ENCODE data around the gene MANSC1.

MANSC1 gene

GRCh38 chr12:12282761-12283425 lies 67.1 kb downstream of the MANSC1 start:
- TF ChIP-seq ZNF565 (CRISPR knock-in tag; conservative IDR thresholded peaks at IDR 0.05; ENCODE audit: low read depth) (no peak), ISL1 (CRISPR knock-in tag; IDR thresholded peaks at IDR 0.05) (peak; percentile 50; the same call in 1 of the 2 replicates)
- ATAC-seq = peak; percentile 84

- no peak for TF ChIP-seq ZNF70 (CRISPR knock-in tag; IDR thresholded peaks at IDR 0.05)
- no peak for TF ChIP-seq CSRNP3 (CRISPR knock-in tag; IDR thresholded peaks at IDR 0.05)
- TF ChIP-seq CREB5 (CRISPR knock-in tag; IDR thresholded peaks at IDR 0.05; ENCODE audit: low read depth) = no peak
- no peak for TF ChIP-seq TCF4 (CRISPR knock-in tag; IDR thresholded peaks at IDR 0.05; ENCODE audit: borderline replicate concordance)
- no peak for TF ChIP-seq BACH2 (CRISPR knock-in tag; IDR thresholded peaks at IDR 0.05; ENCODE audit: borderline replicate concordance)
- no peak for TF ChIP-seq ISL1 (CRISPR knock-in tag; IDR thresholded peaks at IDR 0.05)
- ATAC-seq = no peak
Measured at GRCh38 chr12:12282202-12282601, 67.8 kb downstream of the MANSC1 start.

DNA sequence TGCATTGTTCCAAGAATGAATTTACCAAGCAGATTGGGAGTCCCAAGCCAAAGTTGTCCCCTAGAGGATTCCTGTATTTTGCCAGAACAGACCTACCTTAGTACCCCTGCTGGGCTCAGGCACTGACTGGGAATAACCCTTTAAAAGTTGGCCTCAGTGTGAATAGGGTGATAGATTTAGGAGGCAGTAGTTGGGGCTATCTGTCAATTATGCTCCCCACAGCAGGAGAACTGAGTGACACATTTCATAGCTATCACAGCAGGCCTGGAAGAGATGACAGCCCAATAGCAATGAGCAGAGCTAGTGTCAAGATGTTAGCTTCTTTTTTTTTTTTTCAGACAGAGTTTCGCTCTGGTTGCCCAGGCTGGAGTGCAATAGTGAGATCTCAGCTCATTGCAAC lies 68.9 kb downstream of the MANSC1 start:
- TF ChIP-seq SNAI2 (CRISPR knock-in tag; IDR thresholded peaks at IDR 0.05) (no peak), CREB5 (CRISPR knock-in tag; IDR thresholded peaks at IDR 0.05; ENCODE audit: low read depth) (no peak), ISL1 (CRISPR knock-in tag; IDR thresholded peaks at IDR 0.05) (no peak), BACH2 (CRISPR knock-in tag; IDR thresholded peaks at IDR 0.05; ENCODE audit: borderline replicate concordance) (no peak), ESRRG (CRISPR knock-in tag; IDR thresholded peaks at IDR 0.05) (no peak), ZNF565 (CRISPR knock-in tag; conservative IDR thresholded peaks at IDR 0.05; ENCODE audit: low read depth) (no peak), TSHZ2 (CRISPR knock-in tag; IDR thresholded peaks at IDR 0.05) (no peak), ZNF8 (CRISPR knock-in tag; IDR thresholded peaks at IDR 0.05) (no peak), ZFP3 (CRISPR knock-in tag; IDR thresholded peaks at IDR 0.05) (no peak)
- TF ChIP-seq, protein P1, sequence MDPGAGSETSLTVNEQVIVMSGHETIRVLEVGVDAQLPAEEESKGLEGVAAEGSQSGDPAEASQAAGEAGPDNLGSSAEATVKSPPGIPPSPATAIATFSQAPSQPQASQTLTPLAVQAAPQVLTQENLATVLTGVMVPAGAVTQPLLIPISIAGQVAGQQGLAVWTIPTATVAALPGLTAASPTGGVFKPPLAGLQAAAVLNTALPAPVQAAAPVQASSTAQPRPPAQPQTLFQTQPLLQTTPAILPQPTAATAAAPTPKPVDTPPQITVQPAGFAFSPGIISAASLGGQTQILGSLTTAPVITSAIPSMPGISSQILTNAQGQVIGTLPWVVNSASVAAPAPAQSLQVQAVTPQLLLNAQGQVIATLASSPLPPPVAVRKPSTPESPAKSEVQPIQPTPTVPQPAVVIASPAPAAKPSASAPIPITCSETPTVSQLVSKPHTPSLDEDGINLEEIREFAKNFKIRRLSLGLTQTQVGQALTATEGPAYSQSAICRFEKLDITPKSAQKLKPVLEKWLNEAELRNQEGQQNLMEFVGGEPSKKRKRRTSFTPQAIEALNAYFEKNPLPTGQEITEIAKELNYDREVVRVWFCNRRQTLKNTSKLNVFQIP (CRISPR knock-in tag; IDR thresholded peaks at IDR 0.05; ENCODE audit: borderline replicate concordance, low read depth) = no peak
- no peak for ATAC-seq

- ATAC-seq = peak; percentile 32; the same call in 1 of the 3 replicates
- TF ChIP-seq BACH2 (CRISPR knock-in tag; IDR thresholded peaks at IDR 0.05; ENCODE audit: borderline replicate concordance) (no peak), TOX (CRISPR knock-in tag; IDR thresholded peaks at IDR 0.05; ENCODE audit: borderline replicate concordance) (no peak), ZFP30 (CRISPR knock-in tag; IDR thresholded peaks at IDR 0.05) (no peak), TSHZ2 (CRISPR knock-in tag; IDR thresholded peaks at IDR 0.05) (no peak), SNAI2 (CRISPR knock-in tag; IDR thresholded peaks at IDR 0.05) (no peak), ZNF70 (CRISPR knock-in tag; IDR thresholded peaks at IDR 0.05) (no peak), TCF4 (CRISPR knock-in tag; IDR thresholded peaks at IDR 0.05; ENCODE audit: borderline replicate concordance) (no peak), OSR1 (CRISPR knock-in tag; IDR thresholded peaks at IDR 0.05) (no peak), CREB5 (CRISPR knock-in tag; IDR thresholded peaks at IDR 0.05; ENCODE audit: low read depth) (no peak), ISL1 (CRISPR knock-in tag; IDR thresholded peaks at IDR 0.05) (no peak), CSDC2 (CRISPR knock-in tag; IDR thresholded peaks at IDR 0.05) (no peak), ZC3H10 (CRISPR knock-in tag; IDR thresholded peaks at IDR 0.05) (no peak), ZFP3 (CRISPR knock-in tag; IDR thresholded peaks at IDR 0.05) (no peak), ZNF565 (CRISPR knock-in tag; conservative IDR thresholded peaks at IDR 0.05; ENCODE audit: low read depth) (no peak), GLIS3 (CRISPR knock-in tag; IDR thresholded peaks at IDR 0.05) (no peak)
- TF ChIP-seq, protein P1 (CRISPR knock-in tag; IDR thresholded peaks at IDR 0.05; ENCODE audit: borderline replicate concordance, low read depth) = no peak
Measured at GRCh38 chr12:12278899-12279298, 71.1 kb downstream of the MANSC1 start.
